ENCODE measurements around the gene BMP8A.
"Not testable (repeated sequence)": the region's sequence is repeated elsewhere in the genome, so short reads cannot be mapped to it uniquely, and the experiment has no call there.

The BMP8A gene

DNA sequence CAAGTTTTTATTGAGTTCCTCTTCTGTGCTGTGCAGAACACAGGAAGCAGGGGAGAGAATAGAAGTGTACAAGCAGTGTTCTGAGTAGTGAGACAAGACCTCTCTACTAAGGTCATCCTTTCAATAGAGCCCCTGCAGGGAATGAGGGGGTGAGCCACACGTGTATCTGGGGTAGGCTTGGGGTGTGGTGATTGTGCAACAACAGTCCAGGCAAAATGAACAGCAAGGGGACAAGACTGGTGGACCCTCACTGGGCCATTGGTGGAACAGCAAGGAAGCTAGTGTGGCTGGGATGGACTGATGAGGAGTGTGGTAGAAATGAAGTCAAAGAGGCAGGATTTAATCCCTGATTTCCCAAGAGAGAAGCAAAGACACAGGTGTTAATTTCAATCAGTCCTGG is 8.2 kb upstream of the BMP8A start:
- no peak for DNase-seq

DNA sequence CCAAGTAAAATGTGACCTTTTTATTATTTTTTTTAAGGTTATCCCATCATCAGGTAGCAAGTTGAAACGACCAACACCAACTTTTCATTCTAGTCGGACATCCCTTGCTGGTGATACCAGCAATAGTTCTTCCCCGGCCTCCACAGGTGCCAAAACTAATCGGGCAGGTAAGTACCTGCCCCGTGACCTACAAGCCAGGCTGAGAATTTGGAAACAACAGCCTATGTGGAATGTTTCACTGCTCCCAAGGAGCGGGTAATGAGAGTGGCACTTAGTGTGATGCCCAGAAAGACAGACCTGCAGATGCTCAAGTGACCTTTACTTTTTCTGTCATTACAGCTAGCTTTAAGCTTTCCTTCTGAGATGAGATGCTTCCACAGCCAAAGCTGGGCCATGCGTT is 6.9 kb upstream of the BMP8A start:
- no peak for DNase-seq

DNA sequence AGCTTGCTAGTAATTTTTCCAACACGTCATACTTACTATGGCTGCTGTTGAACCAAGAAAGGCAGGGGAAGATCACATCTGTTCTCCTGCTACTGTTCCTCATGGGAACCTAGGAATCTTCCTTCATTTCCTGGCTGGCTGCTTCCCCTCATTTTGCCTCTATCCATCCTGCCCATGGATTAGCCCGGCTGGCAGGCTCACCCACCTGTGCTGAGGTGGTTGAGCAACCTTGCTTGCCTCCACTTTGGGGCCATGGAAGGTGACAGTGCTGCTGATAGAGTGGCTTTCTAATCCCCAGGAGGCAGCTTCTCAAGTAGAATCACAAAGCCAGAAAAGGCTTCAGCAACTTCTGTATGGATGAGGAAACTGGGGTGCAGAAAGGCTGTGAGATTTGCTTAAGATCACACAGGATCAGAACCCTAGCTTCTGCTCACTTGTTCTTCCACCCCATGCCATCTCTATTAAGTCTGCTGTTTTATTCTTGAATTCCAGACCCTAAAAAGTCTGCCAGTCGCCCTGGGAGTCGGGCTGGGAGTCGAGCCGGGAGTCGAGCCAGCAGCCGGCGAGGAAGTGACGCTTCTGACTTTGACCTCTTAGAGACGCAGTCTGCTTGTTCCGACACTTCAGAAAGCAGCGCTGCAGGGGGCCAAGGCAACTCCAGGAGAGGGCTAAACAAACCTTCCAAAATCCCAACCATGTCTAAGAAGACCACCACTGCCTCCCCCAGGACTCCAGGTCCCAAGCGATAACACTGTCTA is 6.2 kb upstream of the BMP8A start:
- no peak for DNase-seq

DNA sequence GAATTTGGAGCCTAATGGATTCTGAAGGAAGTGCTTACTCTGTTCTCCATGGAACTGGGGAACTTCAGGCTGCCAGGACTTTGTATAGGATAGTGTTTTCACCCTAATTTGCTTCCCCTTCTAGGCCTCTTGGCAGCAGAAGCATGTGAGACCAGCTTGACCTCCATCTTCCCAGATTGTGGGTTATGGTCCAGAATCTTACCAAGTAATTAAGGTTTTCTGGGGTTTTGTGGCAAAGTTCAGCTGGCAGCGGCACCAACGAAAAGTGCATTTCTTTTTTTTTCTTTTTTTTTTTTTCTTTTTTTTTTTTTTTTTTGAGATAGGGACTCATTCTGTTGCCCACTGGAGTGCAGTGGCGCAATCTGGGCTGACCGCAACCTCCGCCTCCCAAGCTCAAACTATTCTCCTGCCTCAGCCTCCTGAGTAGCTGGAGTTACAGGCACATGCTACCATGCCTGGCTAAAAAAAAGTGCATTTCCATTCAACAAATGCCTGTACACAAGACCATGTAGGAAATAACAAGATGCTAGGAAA is 3.4 kb upstream of the BMP8A start:
- DNase-seq: no peak

DNA sequence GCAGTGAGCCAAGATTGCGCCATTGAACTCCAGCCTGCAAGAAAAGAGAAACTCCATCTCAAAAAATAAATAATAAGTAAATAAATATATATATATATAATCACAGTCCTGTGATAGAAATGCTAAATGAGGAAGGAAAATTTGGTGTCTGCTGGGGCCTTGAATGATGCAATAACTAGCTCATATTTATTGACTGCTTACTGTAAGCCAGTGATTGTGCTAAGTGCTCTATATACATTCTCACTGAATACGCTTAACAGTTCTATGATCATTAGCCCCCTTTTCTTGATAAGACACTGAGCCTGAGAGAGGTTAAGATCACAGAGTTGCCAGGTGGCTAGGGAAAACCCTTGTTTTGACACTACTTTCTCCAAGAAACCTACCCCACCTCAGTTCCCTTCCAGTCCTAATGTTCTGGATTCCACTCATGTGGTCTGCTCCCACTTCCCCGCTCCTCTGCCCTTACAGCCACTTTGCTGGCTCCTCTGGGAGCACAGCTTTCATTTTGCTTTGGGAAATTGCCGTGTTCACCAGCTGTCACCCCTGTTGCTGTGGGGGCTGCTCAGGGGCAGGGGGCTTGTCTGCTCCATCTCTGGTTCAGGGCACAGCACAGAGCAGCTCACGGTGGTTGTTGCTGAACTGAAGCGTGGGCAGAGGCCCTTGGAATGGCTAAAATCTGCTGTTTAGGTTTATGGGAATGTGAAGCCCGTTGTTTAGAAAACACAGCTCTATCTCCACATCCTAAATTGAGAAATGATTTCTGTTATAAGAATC is 2.5 kb upstream of the BMP8A start:
- DNase-seq: no peak

DNA sequence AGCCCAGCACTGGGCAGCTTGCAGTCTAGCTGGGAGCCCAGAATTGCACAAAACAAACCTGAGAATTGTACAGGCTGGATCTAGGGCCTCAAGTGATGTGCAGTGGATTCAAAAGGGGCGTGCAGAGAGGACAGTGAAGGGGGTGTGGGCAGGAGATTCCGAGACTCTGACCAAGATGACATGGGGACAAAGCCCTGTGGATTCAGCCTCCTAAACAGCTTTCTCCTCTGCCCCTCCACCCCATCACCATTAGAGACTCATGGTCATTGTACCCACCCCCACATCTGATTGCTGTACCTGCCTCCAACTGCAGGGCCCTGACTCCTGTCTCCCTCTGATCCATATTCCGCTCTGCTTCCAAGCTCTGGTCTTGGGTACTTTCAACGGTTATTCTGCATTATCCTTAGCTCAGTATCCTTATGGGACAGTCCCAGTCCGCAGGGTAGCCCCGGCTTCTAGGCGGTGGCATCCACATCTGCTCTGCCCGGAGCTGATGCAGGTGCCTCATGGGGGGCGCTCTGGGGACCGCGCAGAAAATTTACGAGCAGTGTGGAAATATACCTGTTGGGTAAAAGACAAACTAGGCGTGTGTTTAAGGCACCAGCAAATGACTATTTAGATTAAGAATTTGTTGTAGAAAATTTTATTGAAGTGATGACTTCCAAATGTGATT is 1.7 kb upstream of the BMP8A start:
- no peak for DNase-seq

DNA sequence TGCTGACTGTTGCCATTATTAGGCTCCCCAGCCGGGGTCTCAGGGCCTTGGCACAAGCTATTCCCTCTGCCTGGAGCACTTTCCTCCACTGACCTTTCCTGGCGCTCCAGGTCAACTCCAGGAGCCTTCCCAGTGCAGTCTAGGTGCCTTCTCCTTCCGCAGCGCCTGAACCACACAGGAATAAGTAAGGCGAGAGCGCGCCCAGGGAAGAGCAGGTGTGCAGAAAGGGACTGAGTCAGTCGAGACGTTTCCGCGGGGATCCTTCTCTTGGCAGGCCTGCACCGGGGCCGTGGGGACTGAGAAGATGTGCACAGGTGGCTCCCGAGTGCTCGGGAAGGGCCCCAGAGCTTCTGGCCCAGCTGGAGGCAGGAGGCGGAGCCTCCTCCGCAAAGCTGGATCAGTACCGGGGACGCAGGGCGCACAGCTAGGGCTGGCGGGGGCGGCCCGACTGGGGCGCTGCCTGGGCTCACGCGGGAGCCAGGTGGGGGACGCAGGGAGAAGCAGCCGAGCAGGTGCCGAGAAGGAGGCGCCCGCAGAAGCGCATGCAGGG is 765 bp upstream of the BMP8A start:
- DNase-seq: no peak

DNA sequence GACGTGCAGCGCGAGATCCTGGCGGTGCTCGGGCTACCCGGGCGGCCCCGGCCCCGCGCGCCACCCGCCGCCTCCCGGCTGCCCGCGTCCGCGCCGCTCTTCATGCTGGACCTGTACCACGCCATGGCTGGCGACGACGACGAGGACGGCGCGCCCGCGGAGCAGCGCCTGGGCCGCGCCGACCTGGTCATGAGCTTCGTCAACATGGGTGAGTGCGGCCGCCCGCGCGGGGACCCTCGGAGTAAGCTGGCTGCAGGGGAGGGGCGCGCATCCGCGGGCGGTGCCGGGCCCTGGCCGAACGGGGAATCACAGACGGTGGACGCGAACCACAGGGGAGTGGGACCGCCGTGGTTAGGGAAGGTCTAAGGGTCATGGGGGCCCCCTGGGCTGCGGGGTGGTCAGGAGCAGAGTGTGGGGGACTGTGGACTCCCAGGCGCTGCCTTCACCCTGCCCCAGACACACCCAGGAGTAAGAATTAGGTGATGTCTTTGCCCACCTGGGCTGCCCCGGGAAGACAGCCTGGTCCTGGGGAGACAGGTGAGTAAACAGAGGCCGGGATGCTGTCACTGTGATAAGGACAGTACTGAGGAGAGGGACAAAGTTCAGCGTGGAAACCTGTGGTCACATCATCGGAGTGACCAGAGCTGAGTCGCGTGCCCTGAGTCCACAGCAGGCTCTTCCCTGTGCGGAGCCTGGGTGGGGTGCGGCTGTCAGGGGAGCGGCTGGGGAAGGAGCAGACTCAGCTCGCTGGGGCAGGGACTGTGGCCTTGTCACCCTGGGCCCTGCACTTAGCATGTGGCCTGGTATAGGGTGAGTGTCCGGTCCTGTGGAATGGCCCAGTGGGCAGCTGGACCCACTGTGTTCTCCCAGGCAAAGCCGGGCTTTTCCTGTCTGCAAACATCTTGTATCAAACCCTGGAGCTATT is 944 bp downstream of the BMP8A start:
- DNase-seq: not testable (repeated sequence)

DNA sequence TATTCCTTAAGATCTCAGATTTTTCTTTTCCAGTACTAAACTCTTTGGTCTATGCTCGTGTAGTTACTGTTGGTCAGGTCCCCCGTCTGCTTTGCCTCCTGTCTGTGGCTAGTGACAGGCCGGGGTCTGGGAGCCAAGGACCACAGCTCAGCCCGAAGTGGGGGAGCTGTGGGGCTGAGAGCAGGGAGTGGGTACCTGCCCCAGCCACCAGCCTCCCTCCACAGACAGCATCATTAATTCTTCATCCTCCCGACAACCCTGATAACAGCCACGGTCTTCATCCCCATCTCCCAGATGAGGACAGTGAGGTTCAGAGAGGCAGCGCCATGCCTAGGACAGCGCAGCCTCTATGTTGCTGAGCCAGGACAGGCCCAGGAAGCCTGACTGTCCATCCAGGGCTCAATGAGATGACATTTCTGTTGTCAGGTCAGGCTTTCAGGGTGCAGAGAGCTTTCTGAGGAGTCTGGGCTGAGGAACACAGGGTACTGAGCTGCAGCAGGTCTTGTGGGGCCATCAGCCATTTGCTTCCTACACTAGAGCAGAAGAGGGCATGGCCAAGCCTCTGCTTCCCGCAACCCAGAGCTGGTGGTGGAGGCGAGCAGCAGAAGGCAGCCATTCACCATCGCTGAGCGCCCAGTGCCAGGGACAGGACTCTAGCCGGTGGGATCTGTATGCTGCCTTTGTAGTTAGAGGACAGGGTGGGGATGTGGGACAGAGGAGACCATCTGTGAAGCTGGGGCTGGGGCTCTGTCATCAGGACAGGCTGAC is 1.8 kb downstream of the BMP8A start:
- DNase-seq: not testable (repeated sequence)

DNA sequence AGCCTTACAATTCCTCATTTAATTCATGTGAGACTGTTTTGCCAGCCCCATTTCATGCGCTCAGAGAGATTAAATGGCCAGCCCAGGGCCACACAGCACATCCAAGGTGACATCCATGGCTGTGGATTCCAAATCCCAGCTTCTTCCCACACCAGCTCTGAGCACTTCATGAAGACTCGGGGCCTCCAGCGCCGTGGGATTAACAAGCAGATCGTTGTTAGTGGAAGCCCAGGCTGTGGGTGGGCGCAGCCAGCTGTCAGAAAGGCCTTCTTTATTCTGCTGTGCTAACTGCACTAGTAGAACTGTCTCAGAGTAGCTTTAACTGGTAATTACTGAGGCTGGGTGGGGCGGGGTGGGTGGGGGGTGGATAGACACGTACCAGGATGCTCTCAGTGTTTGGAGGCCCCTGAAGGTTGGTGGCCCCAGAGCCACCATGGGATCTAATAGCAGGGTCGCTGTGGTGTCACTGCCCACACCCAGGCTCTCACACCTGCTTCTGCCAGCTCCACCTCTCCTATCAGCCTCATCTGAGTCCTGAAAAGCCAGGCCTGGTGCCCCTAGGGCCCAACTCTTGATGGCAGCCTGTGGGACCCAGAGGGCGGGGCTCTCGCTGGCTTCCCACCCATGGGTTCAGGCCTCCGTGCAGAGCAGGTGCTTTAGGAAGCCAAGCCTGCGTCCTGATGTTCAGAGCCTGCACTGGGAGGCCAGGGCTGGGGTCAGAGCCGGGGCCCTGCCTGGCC is 3.4 kb downstream of the BMP8A start:
- DNase-seq: no peak

DNA sequence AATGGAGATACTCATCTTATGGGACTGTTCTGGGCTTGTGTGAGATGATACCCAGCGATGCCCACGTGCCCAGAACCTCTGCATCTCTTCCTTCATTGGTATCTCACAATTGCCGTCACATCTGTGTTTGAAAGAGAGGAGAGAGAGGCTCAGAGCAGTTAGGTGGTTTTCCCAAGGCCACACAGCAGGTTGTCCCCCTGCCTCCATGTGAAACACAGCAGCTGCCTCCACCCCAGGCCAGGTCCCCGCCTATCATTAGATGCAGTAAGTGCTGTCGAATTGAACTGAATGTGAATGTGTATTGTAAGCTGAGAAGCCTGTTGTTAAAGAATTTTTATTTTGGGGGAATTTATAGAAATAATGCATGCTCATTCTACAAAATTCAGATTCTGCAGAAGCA is 5.1 kb downstream of the BMP8A start:
- DNase-seq: not testable (repeated sequence)

DNA sequence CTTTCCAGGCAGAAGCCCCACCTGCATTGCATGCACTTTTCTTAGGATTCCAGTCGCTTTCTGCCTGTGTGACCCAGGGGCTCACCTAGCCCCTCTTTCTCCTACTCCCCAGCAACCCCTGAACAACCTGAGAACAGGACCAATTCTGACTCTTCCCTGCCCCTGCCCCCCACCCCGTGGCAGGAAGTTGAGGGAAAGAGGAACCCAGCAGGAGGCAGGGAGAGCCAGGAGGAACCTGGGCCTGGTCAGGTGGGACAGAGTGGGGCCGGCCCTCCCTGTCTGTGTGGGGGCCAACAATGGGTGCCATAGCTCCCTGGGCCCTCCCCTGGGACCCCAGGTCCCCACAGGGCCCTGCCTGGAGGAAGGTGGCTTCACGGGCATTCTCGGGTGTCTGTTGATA is 6.1 kb downstream of the BMP8A start:
- DNase-seq: no peak

DNA sequence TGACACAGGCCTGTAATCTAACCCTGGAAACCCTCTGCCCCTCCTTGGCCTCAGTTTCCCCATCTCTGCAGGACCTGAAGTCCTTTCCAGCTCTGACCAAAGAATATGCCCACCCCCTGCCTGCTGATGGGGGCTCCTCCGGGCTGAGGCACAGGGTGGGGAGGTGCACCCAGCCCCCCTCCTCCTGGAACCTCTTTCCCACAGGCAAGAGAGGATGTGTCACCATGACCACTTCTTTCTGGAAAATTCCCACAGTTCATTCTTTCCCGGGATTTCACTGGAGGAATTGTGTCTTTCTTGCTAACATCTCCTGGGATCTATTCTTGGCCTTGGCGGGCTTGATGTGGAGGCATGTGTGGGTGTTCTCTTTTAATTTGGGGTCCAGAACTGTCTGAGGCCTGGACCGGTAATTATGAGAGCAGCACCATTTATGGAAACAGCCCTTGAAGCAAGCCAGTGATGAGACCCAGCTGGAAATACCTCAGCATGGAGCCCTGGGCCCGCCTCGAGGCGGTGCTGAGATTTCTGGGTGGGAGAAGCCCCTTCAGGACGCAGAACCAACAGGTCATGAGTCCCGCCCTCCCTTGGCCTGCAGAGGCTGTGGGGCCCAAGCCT is 6.8 kb downstream of the BMP8A start:
- DNase-seq: not testable (repeated sequence)

DNA sequence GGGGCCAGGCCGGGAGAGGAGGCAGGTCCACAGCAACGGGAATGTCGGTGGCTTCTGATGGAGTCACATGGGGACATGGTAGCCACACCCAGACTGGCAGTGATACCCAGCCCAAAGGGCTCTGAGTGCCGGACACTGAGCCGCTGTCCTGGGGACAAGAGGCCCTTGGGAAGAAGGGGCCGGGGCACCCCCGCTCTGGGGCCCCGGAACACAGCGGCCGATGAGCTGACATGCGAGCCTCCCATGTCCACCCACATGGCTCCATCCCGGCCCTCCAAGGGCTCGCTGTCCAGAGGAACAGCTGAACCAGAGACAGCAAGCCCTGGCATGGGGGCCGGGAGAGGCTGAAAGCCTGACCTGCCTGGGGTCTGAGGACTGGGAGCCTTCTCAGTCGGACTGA is 7.4 kb downstream of the BMP8A start:
- not testable (repeated sequence) for DNase-seq

DNA sequence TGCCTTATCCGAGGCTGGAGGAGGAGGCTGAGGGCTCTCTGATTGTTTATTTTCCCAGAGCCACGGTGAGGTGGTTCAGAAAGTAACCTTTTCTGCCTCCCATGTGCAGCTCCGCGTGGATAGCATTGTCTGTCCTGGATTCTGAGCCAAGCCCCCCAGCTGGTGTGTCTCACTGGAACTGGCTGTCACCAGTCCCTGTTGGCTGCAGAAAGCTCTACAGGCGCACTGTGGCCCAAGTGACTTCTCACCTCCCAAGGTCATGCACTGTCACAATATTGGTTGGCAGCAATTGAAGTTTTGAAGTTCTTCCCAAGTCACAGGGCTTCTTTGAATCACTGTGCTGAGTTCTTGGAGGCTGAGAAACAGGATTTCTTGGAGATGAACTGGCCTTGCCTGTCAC is 8.2 kb downstream of the BMP8A start:
- DNase-seq: no peak

DNA sequence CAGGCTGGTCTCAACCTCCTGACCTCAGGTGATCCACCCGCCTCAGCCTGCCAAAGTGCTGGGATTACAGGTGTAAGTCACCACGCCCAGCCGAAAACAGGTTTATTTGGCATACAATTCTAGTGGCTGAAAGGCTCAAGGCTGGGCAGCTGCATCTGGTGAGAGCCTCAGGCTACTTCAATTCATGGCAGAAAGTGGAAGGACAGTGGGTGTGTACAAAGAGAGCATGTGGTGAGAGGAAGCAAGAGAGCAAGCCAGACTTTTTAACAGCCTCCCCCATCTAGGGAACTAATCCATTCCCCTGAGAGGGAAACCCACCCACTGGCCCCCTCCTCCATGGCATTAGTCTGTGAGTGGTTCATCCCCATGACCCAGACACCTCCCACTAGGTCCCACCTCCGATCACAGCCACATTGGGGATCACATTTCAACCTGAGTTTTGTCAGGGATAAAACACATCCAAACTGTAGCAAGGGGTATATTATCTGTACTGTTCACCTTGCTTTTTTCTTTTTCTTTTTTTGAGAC is 9.5 kb downstream of the BMP8A start:
- no peak for DNase-seq

DNA sequence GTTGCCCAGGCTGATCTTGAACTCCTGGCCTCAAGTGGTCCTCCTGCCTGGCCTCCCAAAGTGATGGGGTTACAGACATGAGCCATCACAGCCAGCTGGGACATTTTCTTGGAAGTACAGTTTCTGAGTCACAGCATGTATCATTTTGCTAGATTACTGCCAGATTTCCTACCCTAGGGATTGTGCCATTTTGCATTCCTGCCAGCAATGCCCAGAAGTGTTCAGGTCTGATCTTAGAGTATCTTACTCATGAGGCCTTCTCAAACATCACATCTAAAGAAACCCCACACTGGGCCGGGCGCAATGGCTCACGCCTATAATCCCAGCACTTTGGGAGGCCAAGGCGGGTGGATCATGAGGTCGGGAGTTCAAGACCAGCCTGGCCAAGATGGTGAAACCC is 10.2 kb downstream of the BMP8A start:
- no peak for DNase-seq

DNA sequence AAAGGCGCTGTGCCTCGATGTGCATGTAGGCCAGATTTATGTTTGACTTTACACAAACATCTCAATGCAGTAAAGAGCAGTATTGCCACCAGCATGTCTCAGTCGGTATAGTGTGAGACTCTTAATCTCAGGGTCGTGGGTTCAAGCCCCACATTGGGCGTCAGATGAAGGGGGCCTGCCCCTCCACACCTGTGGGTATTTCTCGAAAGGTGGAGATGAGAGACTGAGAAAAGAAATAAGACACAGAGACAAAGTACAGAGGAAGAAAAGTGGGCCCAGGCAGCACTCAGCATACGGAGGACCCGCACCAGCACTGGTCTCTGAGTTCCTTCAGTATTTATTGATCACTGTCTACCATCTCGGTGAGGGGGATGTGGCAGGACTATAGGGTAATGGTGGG is 13.0 kb downstream of the BMP8A start:
- not testable (repeated sequence) for DNase-seq

DNA sequence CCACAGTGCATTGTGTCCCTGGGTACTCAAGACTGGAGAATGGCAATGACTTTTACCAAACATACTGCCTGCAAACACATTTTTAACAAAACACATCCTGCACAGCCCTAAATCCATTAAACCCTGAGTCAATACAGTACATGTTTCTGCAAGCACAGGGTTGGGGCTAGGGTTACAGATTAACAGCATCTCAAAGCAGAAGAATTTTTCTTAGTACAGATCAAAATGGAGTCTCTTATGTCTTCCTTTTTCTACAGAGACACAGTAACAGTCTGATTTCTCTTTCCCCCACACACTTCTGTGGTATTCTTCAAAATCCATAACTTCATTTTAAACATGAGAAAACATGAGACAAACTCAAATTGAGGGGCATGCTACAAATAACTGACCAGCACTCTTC is 13.9 kb downstream of the BMP8A start:
- no peak for DNase-seq
